ENCODE measurements around the gene GPC1. TPM values are rescaled to one million over a fixed set of nuclear protein-coding genes. Genes with fewer than 3 reads are reported as not detected.
A peak's percentile ranks its signal among the peaks of the same experiment; 100 is the strongest.

GPC1 gene
- total and polyA plus RNA-seq, 5 donors from 2014 or later: 0.06 to 0.91 (median 0.39) TPM

- Histone ChIP-seq H3K27ac (ENCODE audit: insufficient read depth, low read length, poor library complexity, severe bottlenecking) (no peak overlapping the region), H3K9me3 (ENCODE audit: control insufficient read depth in 2 of 2, low read length in 2 of 2) (no peaks in the 10 kb centered on the region), H3K27me3 (ENCODE audit: control insufficient read depth, insufficient read depth, low read length) (peaks cover 9% of the 10 kb centered on the region), H3K36me3 (ENCODE audit: control insufficient read depth, insufficient read depth, low read length) (no peaks in the 10 kb centered on the region), H3K4me3 (ENCODE audit: low read depth, low read length) (no peak overlapping the region), H3K4me1 (ENCODE audit: control insufficient read depth, insufficient read depth, low read length, poor library complexity, severe bottlenecking) (peaks cover 20% of the 10 kb centered on the region)
- peak overlapping the region in 3 of 4 donors; percentile 66 to 75 (median 73) for H3K4me3 Mint-ChIP-seq
- no peaks in the 10 kb centered on the region for H3K36me3 Mint-ChIP-seq
- peaks cover 0 to 1% (median 0%) of the 10 kb centered on the region in 7 donors for H3K9me3 Mint-ChIP-seq
- peaks cover 17% of the 10 kb centered on the region for H3K27me3 Mint-ChIP-seq
- peaks cover 0 to 13% (median 1%) of the 10 kb centered on the region in 4 donors for H3K4me1 Mint-ChIP-seq
- H3K27ac Mint-ChIP-seq: no peak overlapping the region
- ATAC-seq (ENCODE audit: low read depth in 2 of 2) (no peak), DNase-seq (no peak)
Measured at GRCh38 chr2:240436683-240437550, 1.5 kb downstream of the GPC1 start.

- ATAC-seq (ENCODE audit: low read depth in 2 of 2) (no peak), DNase-seq (no peak)
- Histone ChIP-seq H3K36me3 (ENCODE audit: control insufficient read depth, insufficient read depth, low read length) (no peaks in the 10 kb centered on the region), H3K9me3 (ENCODE audit: control insufficient read depth in 2 of 2, low read length in 2 of 2) (no peaks in the 10 kb centered on the region), H3K27me3 (ENCODE audit: control insufficient read depth, insufficient read depth, low read length) (peaks cover 9% of the 10 kb centered on the region), H3K27ac (ENCODE audit: insufficient read depth, low read length, poor library complexity, severe bottlenecking) (no peak overlapping the region), H3K4me3 (ENCODE audit: low read depth, low read length) (no peak overlapping the region), H3K4me1 (ENCODE audit: control insufficient read depth, insufficient read depth, low read length, poor library complexity, severe bottlenecking) (peaks cover 20% of the 10 kb centered on the region)
- H3K4me1 Mint-ChIP-seq: peaks cover 0 to 13% (median 1%) of the 10 kb centered on the region in 4 donors
- no peaks in the 10 kb centered on the region for H3K36me3 Mint-ChIP-seq
- H3K27me3 Mint-ChIP-seq: peaks cover 17% of the 10 kb centered on the region
- no peak overlapping the region for H3K27ac Mint-ChIP-seq
- peaks cover 0 to 1% (median 0%) of the 10 kb centered on the region in 7 donors for H3K9me3 Mint-ChIP-seq
- peak overlapping the region in 2 of 4 donors; percentile 11 to 66 for H3K4me3 Mint-ChIP-seq
Measured at GRCh38 chr2:240437551-240437860, 2.0 kb downstream of the GPC1 start.

- H3K27me3 ChIP-seq (ENCODE audit: control insufficient read depth, insufficient read depth, low read length): peaks cover 9% of the 10 kb centered on the region
- H3K4me3 ChIP-seq (ENCODE audit: low read depth, low read length): no peak overlapping the region
- Mint-ChIP-seq H3K4me1 (peaks cover 0 to 13% (median 1%) of the 10 kb centered on the region in 4 donors), H3K27ac (peak overlapping the region in 1 of 3 donors; percentile 38), H3K27me3 (peaks cover 14% of the 10 kb centered on the region), H3K36me3 (no peaks in the 10 kb centered on the region), H3K9me3 (peaks cover 0 to 1% (median 0%) of the 10 kb centered on the region in 7 donors), H3K4me3 (peak overlapping the region in 3 of 4 donors; percentile 11 to 66 (median 46))
- peaks cover 20% of the 10 kb centered on the region for H3K4me1 ChIP-seq (ENCODE audit: control insufficient read depth, insufficient read depth, low read length, poor library complexity, severe bottlenecking)
- H3K9me3 ChIP-seq (ENCODE audit: control insufficient read depth in 2 of 2, low read length in 2 of 2): no peaks in the 10 kb centered on the region
- no peaks in the 10 kb centered on the region for H3K36me3 ChIP-seq (ENCODE audit: control insufficient read depth, insufficient read depth, low read length)
- H3K27ac ChIP-seq (ENCODE audit: insufficient read depth, low read length, poor library complexity, severe bottlenecking): no peak overlapping the region
- ATAC-seq (ENCODE audit: low read depth in 2 of 2) (peak; percentile 26 to 27), DNase-seq (peak; percentile 33 to 59 (median 50))
Measured at GRCh38 chr2:240437861-240438809, 2.7 kb downstream of the GPC1 start.

- peak overlapping the region in 1 of 4 donors; percentile 16 for H3K4me3 Mint-ChIP-seq
- Histone ChIP-seq H3K9me3 (ENCODE audit: control insufficient read depth in 2 of 2, low read length in 2 of 2) (no peaks in the 10 kb centered on the region), H3K27me3 (ENCODE audit: control insufficient read depth, insufficient read depth, low read length) (peaks cover 9% of the 10 kb centered on the region), H3K27ac (ENCODE audit: insufficient read depth, low read length, poor library complexity, severe bottlenecking) (no peak overlapping the region), H3K4me1 (ENCODE audit: control insufficient read depth, insufficient read depth, low read length, poor library complexity, severe bottlenecking) (peaks cover 20% of the 10 kb centered on the region), H3K4me3 (ENCODE audit: low read depth, low read length) (no peak overlapping the region), H3K36me3 (ENCODE audit: control insufficient read depth, insufficient read depth, low read length) (no peaks in the 10 kb centered on the region)
- peaks cover 12% of the 10 kb centered on the region for H3K27me3 Mint-ChIP-seq
- peaks cover 0 to 1% (median 0%) of the 10 kb centered on the region in 7 donors for H3K9me3 Mint-ChIP-seq
- peaks cover 0 to 13% (median 1%) of the 10 kb centered on the region in 4 donors for H3K4me1 Mint-ChIP-seq
- no peak overlapping the region for H3K27ac Mint-ChIP-seq
- DNase-seq: no peak
- no peak for ATAC-seq (ENCODE audit: low read depth in 2 of 2)
- H3K36me3 Mint-ChIP-seq: no peaks in the 10 kb centered on the region
Measured at GRCh38 chr2:240438810-240439697, 3.6 kb downstream of the GPC1 start.

- Histone ChIP-seq H3K4me1 (ENCODE audit: control insufficient read depth, insufficient read depth, low read length, poor library complexity, severe bottlenecking) (peaks cover 15% of the 10 kb centered on the region), H3K4me3 (ENCODE audit: low read depth, low read length) (no peak overlapping the region), H3K9me3 (ENCODE audit: control insufficient read depth in 2 of 2, low read length in 2 of 2) (no peaks in the 10 kb centered on the region), H3K27ac (ENCODE audit: insufficient read depth, low read length, poor library complexity, severe bottlenecking) (no peak overlapping the region), H3K36me3 (ENCODE audit: control insufficient read depth, insufficient read depth, low read length) (no peaks in the 10 kb centered on the region), H3K27me3 (ENCODE audit: control insufficient read depth, insufficient read depth, low read length) (peaks cover 9% of the 10 kb centered on the region)
- no peak for DNase-seq
- ATAC-seq (ENCODE audit: low read depth in 2 of 2): no peak
- H3K36me3 Mint-ChIP-seq: no peaks in the 10 kb centered on the region
- H3K4me1 Mint-ChIP-seq: peaks cover 0 to 10% (median 1%) of the 10 kb centered on the region in 4 donors
- peaks cover 0 to under 1% (median 0%) of the 10 kb centered on the region in 7 donors for H3K9me3 Mint-ChIP-seq
- H3K27me3 Mint-ChIP-seq: peaks cover 12% of the 10 kb centered on the region
- H3K4me3 Mint-ChIP-seq: no peak overlapping the region
- no peak overlapping the region for H3K27ac Mint-ChIP-seq
Measured at GRCh38 chr2:240439698-240440151, 4.3 kb downstream of the GPC1 start.

- H3K27me3 ChIP-seq (ENCODE audit: control insufficient read depth, insufficient read depth, low read length): peaks cover 9% of the 10 kb centered on the region
- Mint-ChIP-seq H3K4me1 (peaks cover 0 to 9% (median 1%) of the 10 kb centered on the region in 4 donors), H3K27me3 (peaks cover 12% of the 10 kb centered on the region), H3K27ac (no peak overlapping the region), H3K9me3 (no peaks in the 10 kb centered on the region), H3K4me3 (no peak overlapping the region), H3K36me3 (no peaks in the 10 kb centered on the region)
- no peak overlapping the region for H3K4me3 ChIP-seq (ENCODE audit: low read depth, low read length)
- H3K9me3 ChIP-seq (ENCODE audit: control insufficient read depth in 2 of 2, low read length in 2 of 2): no peaks in the 10 kb centered on the region
- ATAC-seq (ENCODE audit: low read depth in 2 of 2) (no peak), DNase-seq (no peak)
- no peaks in the 10 kb centered on the region for H3K36me3 ChIP-seq (ENCODE audit: control insufficient read depth, insufficient read depth, low read length)
- peaks cover 12% of the 10 kb centered on the region for H3K4me1 ChIP-seq (ENCODE audit: control insufficient read depth, insufficient read depth, low read length, poor library complexity, severe bottlenecking)
- H3K27ac ChIP-seq (ENCODE audit: insufficient read depth, low read length, poor library complexity, severe bottlenecking): no peak overlapping the region
Measured at GRCh38 chr2:240440251-240440650, 4.8 kb downstream of the GPC1 start.

Measured in CD4-positive, CD25-positive, alpha-beta regulatory T cell (primary cell).